ENCODE measurements around the gene ADAMTS19. TPM values are rescaled to one million over a fixed set of nuclear protein-coding genes. Genes with fewer than 3 reads are reported as not detected.

Gene ADAMTS19
- total RNA-seq, 1 donor from 2014 or later = 0.08 TPM

DNA sequence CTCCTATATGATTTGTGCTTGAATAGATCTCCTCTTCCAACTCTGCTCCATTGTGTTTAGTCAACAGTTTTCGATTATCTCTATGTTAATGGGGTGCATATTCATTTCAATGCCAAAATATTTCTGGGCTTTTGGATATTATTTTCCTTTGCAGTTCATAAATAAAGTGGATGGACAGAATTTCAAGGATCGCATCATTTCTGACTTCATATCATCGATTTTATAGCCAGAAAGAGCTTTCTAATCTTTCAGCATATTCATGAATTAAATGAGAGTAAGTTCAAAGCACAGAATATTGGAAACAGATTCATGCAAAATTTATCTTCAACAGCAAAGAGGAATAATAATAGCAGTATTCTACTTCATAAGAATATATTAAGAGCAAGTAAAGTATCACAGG lies 227.8 kb downstream of the ADAMTS19 start:
- TF ChIP-seq, protein P1, sequence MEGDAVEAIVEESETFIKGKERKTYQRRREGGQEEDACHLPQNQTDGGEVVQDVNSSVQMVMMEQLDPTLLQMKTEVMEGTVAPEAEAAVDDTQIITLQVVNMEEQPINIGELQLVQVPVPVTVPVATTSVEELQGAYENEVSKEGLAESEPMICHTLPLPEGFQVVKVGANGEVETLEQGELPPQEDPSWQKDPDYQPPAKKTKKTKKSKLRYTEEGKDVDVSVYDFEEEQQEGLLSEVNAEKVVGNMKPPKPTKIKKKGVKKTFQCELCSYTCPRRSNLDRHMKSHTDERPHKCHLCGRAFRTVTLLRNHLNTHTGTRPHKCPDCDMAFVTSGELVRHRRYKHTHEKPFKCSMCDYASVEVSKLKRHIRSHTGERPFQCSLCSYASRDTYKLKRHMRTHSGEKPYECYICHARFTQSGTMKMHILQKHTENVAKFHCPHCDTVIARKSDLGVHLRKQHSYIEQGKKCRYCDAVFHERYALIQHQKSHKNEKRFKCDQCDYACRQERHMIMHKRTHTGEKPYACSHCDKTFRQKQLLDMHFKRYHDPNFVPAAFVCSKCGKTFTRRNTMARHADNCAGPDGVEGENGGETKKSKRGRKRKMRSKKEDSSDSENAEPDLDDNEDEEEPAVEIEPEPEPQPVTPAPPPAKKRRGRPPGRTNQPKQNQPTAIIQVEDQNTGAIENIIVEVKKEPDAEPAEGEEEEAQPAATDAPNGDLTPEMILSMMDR (IDR thresholded peaks at IDR 0.05) = no peak
- no peak for DNase-seq (ENCODE audit: extremely low spot score, unreplicated experiment)
- H3K27me3 Mint-ChIP-seq (ENCODE audit: unreplicated experiment) = no peaks in the 10 kb centered on the region
- no peaks in the 10 kb centered on the region for H3K4me1 Mint-ChIP-seq (ENCODE audit: unreplicated experiment)
- H3K4me3 Mint-ChIP-seq (ENCODE audit: unreplicated experiment) = no peak overlapping the region
- H3K36me3 Mint-ChIP-seq (ENCODE audit: unreplicated experiment) = no peaks in the 10 kb centered on the region
- H3K27ac Mint-ChIP-seq (ENCODE audit: unreplicated experiment) = no peak overlapping the region
- H3K9me3 Mint-ChIP-seq (ENCODE audit: unreplicated experiment) = no peaks in the 10 kb centered on the region

DNA sequence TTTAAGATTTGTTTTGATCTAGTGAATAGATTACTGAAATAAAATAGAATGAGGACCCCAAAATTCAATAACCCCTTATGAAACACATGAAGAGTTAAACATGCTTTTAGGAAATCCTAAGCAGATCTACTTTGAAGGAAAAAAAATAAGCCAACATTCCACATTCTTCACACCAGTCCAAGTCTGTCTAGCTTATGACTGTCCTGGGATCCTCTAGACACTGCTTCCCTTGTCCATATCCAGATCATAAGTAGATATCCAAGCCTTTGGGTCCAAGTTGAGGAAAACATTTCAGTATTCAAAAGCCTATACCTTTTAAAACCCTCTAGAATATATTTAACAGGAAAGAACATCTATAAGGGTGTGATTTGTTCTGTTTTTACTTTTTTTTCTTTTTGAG lies 228.9 kb downstream of the ADAMTS19 start:
- no peaks in the 10 kb centered on the region for H3K36me3 Mint-ChIP-seq (ENCODE audit: unreplicated experiment)
- H3K9me3 Mint-ChIP-seq (ENCODE audit: unreplicated experiment) = no peaks in the 10 kb centered on the region
- no peak for DNase-seq (ENCODE audit: extremely low spot score, unreplicated experiment)
- H3K4me3 Mint-ChIP-seq (ENCODE audit: unreplicated experiment) = no peak overlapping the region
- H3K4me1 Mint-ChIP-seq (ENCODE audit: unreplicated experiment) = no peaks in the 10 kb centered on the region
- H3K27ac Mint-ChIP-seq (ENCODE audit: unreplicated experiment) = no peak overlapping the region
- TF ChIP-seq, protein P1 (IDR thresholded peaks at IDR 0.05) = no peak
- no peaks in the 10 kb centered on the region for H3K27me3 Mint-ChIP-seq (ENCODE audit: unreplicated experiment)

DNA sequence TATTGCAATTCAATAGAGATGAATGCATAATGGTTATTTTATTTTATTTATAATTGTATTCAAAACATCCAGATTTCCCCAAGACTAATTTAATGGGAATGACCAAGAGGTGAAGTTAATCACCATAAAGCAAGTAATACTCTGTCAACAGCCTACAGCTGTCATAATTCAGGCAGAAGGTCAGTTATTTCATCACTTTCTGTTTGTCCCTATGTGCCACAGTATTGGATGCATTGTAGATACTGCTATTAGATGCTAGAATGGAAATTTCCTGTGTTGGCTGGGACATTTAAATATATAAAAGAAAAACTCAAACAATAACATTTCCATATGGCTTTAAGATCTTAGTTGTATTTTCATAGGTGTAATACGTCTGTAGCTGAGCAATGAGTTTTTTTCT lies 231.1 kb downstream of the ADAMTS19 start:
- no peaks in the 10 kb centered on the region for H3K36me3 Mint-ChIP-seq (ENCODE audit: unreplicated experiment)
- no peak overlapping the region for H3K4me3 Mint-ChIP-seq (ENCODE audit: unreplicated experiment)
- no peaks in the 10 kb centered on the region for H3K4me1 Mint-ChIP-seq (ENCODE audit: unreplicated experiment)
- TF ChIP-seq, protein P1 (IDR thresholded peaks at IDR 0.05) = no peak
- DNase-seq (ENCODE audit: extremely low spot score, unreplicated experiment) = no peak
- H3K9me3 Mint-ChIP-seq (ENCODE audit: unreplicated experiment) = no peaks in the 10 kb centered on the region
- H3K27ac Mint-ChIP-seq (ENCODE audit: unreplicated experiment) = no peak overlapping the region
- no peaks in the 10 kb centered on the region for H3K27me3 Mint-ChIP-seq (ENCODE audit: unreplicated experiment)

DNA sequence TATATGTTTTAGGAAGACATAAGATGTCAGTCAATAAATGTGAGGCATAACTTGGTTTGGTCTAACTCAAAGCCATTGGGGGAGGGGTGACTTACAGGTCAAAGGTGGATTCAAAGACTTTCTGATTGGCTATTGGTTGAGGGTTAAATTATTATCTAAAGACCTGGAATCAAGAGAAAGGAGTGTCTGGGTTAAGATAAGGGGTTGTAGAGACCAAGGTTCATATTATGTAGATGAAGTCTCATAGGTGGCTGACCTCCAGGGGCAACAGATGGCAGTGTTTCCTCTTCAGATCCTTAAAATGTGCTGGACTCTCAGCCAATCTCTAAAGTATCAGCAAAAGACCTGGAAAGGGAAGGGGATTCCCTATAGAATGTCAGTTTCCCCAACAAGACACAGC lies 236.5 kb downstream of the ADAMTS19 start:
- H3K4me3 Mint-ChIP-seq (ENCODE audit: unreplicated experiment) = no peak overlapping the region
- H3K9me3 Mint-ChIP-seq (ENCODE audit: unreplicated experiment) = no peaks in the 10 kb centered on the region
- DNase-seq (ENCODE audit: extremely low spot score, unreplicated experiment) = no peak
- H3K27me3 Mint-ChIP-seq (ENCODE audit: unreplicated experiment) = no peaks in the 10 kb centered on the region
- no peak overlapping the region for H3K27ac Mint-ChIP-seq (ENCODE audit: unreplicated experiment)
- TF ChIP-seq, protein P1 (IDR thresholded peaks at IDR 0.05) = no peak
- no peaks in the 10 kb centered on the region for H3K36me3 Mint-ChIP-seq (ENCODE audit: unreplicated experiment)
- H3K4me1 Mint-ChIP-seq (ENCODE audit: unreplicated experiment) = no peaks in the 10 kb centered on the region

DNA sequence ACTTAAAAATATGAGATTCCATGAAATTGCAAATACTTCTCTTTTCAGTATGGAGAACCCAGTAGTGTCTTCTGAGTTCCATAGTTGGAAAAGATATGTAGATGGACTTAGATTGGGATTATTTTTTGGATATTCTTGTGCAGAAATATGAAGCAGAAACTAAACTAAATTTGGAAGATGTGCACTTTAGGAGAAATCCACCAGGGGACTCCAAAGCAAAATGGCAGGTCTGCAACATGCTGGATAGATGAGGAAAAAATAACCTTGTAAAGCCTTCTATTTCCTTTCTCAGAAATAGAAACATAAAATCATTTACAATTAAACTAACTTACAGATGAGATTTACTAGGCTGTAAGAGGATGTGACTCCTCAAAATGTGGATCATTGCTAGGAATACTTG lies 238.6 kb downstream of the ADAMTS19 start:
- TF ChIP-seq, protein P1 (IDR thresholded peaks at IDR 0.05) = peak; percentile 15
- no peaks in the 10 kb centered on the region for H3K36me3 Mint-ChIP-seq (ENCODE audit: unreplicated experiment)
- no peak overlapping the region for H3K4me3 Mint-ChIP-seq (ENCODE audit: unreplicated experiment)
- peaks cover 3% of the 10 kb centered on the region for H3K4me1 Mint-ChIP-seq (ENCODE audit: unreplicated experiment)
- no peaks in the 10 kb centered on the region for H3K9me3 Mint-ChIP-seq (ENCODE audit: unreplicated experiment)
- no peak overlapping the region for H3K27ac Mint-ChIP-seq (ENCODE audit: unreplicated experiment)
- DNase-seq (ENCODE audit: extremely low spot score, unreplicated experiment) = no peak
- H3K27me3 Mint-ChIP-seq (ENCODE audit: unreplicated experiment) = no peaks in the 10 kb centered on the region
